K562 (cell line): ENCODE results near the gene BMP6. TPM values are rescaled to one million over a fixed set of nuclear protein-coding genes. Genes with fewer than 3 reads are reported as not detected.

Experiments
- CBFA2T3 ChIP-seq: fragments of 450-650 bp; IDR thresholded peaks from 2 replicates; pipeline ENCODE4 v1.6.1; 2017
- CTCFL ChIP-seq: IDR thresholded peaks from 2 replicates; pipeline ENCODE4 v1.6.1; 2011; ENCODE audit warnings: borderline replicate concordance, low read depth, mild to moderate bottlenecking, moderate library complexity, low read length; ENCODE audit not compliant: insufficient read depth, poor library complexity, severe bottlenecking
- DPF2 ChIP-seq: fragments of 450-650 bp; IDR thresholded peaks from 2 replicates; pipeline ENCODE4 v1.6.1; 2016
- FOXJ3 ChIP-seq: sonication (generic); formaldehyde crosslinking; IDR thresholded peaks from 2 replicates; pipeline ENCODE4 v1.4.0; 2020; ENCODE audit warnings: mild to moderate bottlenecking, missing genetic modification reagents
- HNRNPUL1 ChIP-seq: fragments of 200-400 bp; formaldehyde crosslinking; IDR thresholded peaks from 2 replicates; pipeline ENCODE4 v1.6.1; 2017; ENCODE audit warnings: low read length
- NCOA6 ChIP-seq: fragments of 450-650 bp; IDR thresholded peaks from 2 replicates; pipeline ENCODE4 v1.6.1; 2017; ENCODE audit warnings: mild to moderate bottlenecking
- NELFE ChIP-seq: IDR thresholded peaks from 2 replicates; pipeline ENCODE4 v1.6.1; 2011; ENCODE audit warnings: mild to moderate bottlenecking; ENCODE audit not compliant: insufficient read depth, insufficient read length
- PHF20 ChIP-seq: fragments of 450-650 bp; IDR thresholded peaks from 2 replicates; pipeline ENCODE4 v1.6.1; 2018; ENCODE audit not compliant: partially characterized antibody
- RBM22 ChIP-seq: fragments of 200-400 bp; formaldehyde crosslinking; IDR thresholded peaks from 2 replicates; pipeline ENCODE4 v1.6.1; 2018; ENCODE audit warnings: low read length, low read depth; ENCODE audit not compliant: poor library complexity, severe bottlenecking
- RBM34 ChIP-seq: fragments of 200-400 bp; formaldehyde crosslinking; IDR thresholded peaks from 2 replicates; pipeline ENCODE4 v1.6.1; 2018; ENCODE audit warnings: low read length, borderline replicate concordance; ENCODE audit not compliant: insufficient read depth
- YY1 ChIP-seq, 3 experiments: IDR thresholded peaks; 2 replicates each; pipeline ENCODE4 v1.6.1; 2011; ENCODE audit warnings: low read length in 2 of 3, mild to moderate bottlenecking in 2 of 3, moderate library complexity in 2 of 3, borderline replicate concordance in 1 of 3, control low read depth in 1 of 3, low read depth in 1 of 3; ENCODE audit not compliant: insufficient read depth in 3 of 3, insufficient replicate concordance in 2 of 3, control insufficient read depth in 1 of 3, insufficient read length in 1 of 3; ENCODE audit errors: extremely low read depth in 1 of 3
- ZBTB17 ChIP-seq: fragments of 450-650 bp; formaldehyde crosslinking; IDR thresholded peaks from 2 replicates; pipeline ENCODE4 v1.4.0; 2020; ENCODE audit warnings: mild to moderate bottlenecking
- ZKSCAN3 ChIP-seq: fragments of 250-450 bp; sonication (Bioruptor Pico); IDR thresholded peaks from 2 replicates; pipeline ENCODE4 v1.4.0; 2020
- ZNF197 ChIP-seq: fragments of 200-800 bp; sonication (Bioruptor generic); IDR thresholded peaks from 2 replicates; pipeline ENCODE4 v1.6.1; 2016; ENCODE audit warnings: low read depth, missing genetic modification characterization, missing compliant biosample characterization
- ZNF316 ChIP-seq: fragments of 450-650 bp; IDR thresholded peaks from 2 replicates; pipeline ENCODE4 v1.6.1; 2016
- ZNF444 ChIP-seq: fragments of 250-450 bp; sonication (Bioruptor Pico); IDR thresholded peaks from 2 replicates; pipeline ENCODE4 v1.4.0; 2020; ENCODE audit warnings: mild to moderate bottlenecking, moderate library complexity
- ZNF785 ChIP-seq: fragments of 250-450 bp; sonication (Bioruptor Pico); IDR thresholded peaks from 2 replicates; pipeline ENCODE4 v1.4.0; 2020; ENCODE audit warnings: mild to moderate bottlenecking
- polyA plus RNA-seq, 8 experiments: library from polyadenylated mRNA; depleted of rRNA in 4 of 8; stranded (reverse) in 5 of 8; unstranded in 3 of 8; fragments of >200 nt; fragmentation: Nextera tagmentation in 2 of 8; fragmentation: Illumina TruSeq in 1 of 8; extraction: Ambion mirVana in 2 of 8; extraction: Trizol in 1 of 8; gene quantifications; 2 replicates each; pipeline versions ENCODE4 v1.2.1 to v1.2.3, GENCODE V29; 2011 to 2014; ENCODE audit warnings: inconsistent platforms in 1 of 8, missing spikeins in 1 of 8
- total RNA-seq, 7 experiments: library from RNA; depleted of rRNA in 6 of 7; stranded (reverse); fragments of >200 nt in 6 of 7; fragmentation: Illumina TruSeq in 2 of 7; extraction: Trizol in 2 of 7; gene quantifications; 2 replicates each; pipeline versions ENCODE4 v1.2.1 to v1.2.3, GENCODE V29; 2011 to 2021; ENCODE audit warnings: low replicate concordance in 1 of 7
- TF ChIP-seq, protein P1 (sequence below): fragments of 250-450 bp; sonication (Bioruptor Pico); IDR thresholded peaks from 2 replicates; pipeline ENCODE4 v1.9.0; 2021; ENCODE audit warnings: mild to moderate bottlenecking, inconsistent platforms
- TF ChIP-seq, protein P2 (sequence below): fragments of 250-450 bp; sonication (Bioruptor Pico); IDR thresholded peaks from 2 replicates; pipeline ENCODE4 v1.8.0; 2022; ENCODE audit warnings: moderate library complexity, mild to moderate bottlenecking, inconsistent platforms
- TF ChIP-seq, protein P3 (sequence below): fragments of 250-450 bp; sonication (Bioruptor Pico); IDR thresholded peaks from 2 replicates; pipeline ENCODE4 v1.9.0; 2021; ENCODE audit warnings: mild to moderate bottlenecking

BMP6 gene
- total and polyA plus RNA-seq, 9 of the 15 experiments (the other 6 are each of a cell fraction or from before 2014, with no cell fraction given) = 0.01 to 0.13 (median 0.06) TPM; not detected in 3

DNA sequence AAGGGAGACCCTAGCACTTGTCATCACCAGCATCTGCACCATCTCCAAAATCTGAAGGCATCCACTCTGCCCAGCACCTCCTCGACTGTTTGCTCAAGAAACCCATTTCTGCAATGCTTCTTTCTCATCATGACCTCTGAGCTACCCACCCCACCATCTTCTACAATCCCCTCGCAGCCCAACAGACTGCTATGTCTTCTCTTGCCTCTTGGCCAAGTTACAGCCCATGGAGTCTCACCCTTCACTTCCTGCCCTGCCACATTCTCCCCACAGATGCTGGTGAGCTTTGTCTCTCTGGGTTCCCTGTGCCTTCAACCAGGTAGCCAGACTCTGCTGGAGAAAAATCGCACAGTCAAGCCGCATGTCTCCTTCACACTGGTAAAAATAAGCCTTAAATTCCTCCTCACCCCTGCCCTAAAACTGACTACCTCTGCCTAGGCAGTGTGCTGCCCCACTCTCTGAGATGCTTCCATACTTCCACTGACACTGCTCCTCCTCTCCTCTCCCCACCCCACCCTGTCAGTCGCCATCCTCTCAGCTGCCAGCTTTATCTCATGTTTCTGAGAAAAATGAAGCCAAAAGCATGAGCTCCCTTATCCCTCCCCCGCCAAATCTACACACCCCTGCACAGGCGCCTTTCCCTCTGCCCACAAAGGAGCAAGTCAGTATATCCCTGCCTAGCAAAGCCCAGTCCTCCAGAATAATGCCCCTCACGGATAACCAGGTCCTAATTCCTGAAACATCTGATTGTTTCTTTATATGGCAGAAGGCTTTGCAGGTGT lies 187.0 kb downstream of the BMP6 start (continued):
- TF ChIP-seq, protein P1, sequence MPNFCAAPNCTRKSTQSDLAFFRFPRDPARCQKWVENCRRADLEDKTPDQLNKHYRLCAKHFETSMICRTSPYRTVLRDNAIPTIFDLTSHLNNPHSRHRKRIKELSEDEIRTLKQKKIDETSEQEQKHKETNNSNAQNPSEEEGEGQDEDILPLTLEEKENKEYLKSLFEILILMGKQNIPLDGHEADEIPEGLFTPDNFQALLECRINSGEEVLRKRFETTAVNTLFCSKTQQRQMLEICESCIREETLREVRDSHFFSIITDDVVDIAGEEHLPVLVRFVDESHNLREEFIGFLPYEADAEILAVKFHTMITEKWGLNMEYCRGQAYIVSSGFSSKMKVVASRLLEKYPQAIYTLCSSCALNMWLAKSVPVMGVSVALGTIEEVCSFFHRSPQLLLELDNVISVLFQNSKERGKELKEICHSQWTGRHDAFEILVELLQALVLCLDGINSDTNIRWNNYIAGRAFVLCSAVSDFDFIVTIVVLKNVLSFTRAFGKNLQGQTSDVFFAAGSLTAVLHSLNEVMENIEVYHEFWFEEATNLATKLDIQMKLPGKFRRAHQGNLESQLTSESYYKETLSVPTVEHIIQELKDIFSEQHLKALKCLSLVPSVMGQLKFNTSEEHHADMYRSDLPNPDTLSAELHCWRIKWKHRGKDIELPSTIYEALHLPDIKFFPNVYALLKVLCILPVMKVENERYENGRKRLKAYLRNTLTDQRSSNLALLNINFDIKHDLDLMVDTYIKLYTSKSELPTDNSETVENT (CRISPR knock-in tag) = no peak
- TF ChIP-seq ZNF785 (CRISPR knock-in tag) = no peak
- TF ChIP-seq, protein P2, sequence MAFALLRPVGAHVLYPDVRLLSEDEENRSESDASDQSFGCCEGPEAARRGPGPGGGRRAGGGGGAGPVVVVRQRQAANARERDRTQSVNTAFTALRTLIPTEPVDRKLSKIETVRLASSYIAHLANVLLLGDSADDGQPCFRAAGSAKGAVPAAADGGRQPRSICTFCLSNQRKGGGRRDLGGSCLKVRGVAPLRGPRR (CRISPR knock-in tag) = no peak
- no peak for TF ChIP-seq YY1 (IDR thresholded peaks at IDR 0.05; ENCODE audit: borderline replicate concordance in 1 of 3, control insufficient read depth in 1 of 3, extremely low read depth in 1 of 3, insufficient read depth in 3 of 3, insufficient read length in 1 of 3, insufficient replicate concordance in 2 of 3, low read depth in 1 of 3, low read length in 2 of 3)
- no peak for TF ChIP-seq NCOA6
- TF ChIP-seq FOXJ3 (CRISPR knock-in tag) = no peak
- TF ChIP-seq ZNF316 = no peak
- TF ChIP-seq ZNF197 (CRISPR knock-in tag) = no peak
- no peak for TF ChIP-seq CTCFL
- no peak for TF ChIP-seq HNRNPUL1
- peak; percentile 77 for TF ChIP-seq DPF2
- TF ChIP-seq RBM34 = no peak
- TF ChIP-seq NELFE = no peak
- TF ChIP-seq ZKSCAN3 (CRISPR knock-in tag) = no peak
- no peak for TF ChIP-seq ZNF444 (CRISPR knock-in tag)
- TF ChIP-seq RBM22 = no peak
- TF ChIP-seq, protein P3, sequence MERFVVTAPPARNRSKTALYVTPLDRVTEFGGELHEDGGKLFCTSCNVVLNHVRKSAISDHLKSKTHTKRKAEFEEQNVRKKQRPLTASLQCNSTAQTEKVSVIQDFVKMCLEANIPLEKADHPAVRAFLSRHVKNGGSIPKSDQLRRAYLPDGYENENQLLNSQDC (CRISPR knock-in tag) = no peak
- TF ChIP-seq CBFA2T3 = peak; percentile 70
- no peak for TF ChIP-seq ZBTB17 (CRISPR knock-in tag)
- TF ChIP-seq PHF20 = no peak
